SK-N-SH (cell line): ENCODE results near the gene MED27.

Source experiments
- GATA2 ChIP-seq: sonication (generic); formaldehyde crosslinking; IDR thresholded peaks from 2 replicates; pipeline ENCODE4 v1.5.0; 2020; ENCODE audit warnings: mild to moderate bottlenecking, missing genetic modification reagents
- MXI1 ChIP-seq: IDR thresholded peaks from 2 replicates; pipeline ENCODE4 v1.6.1; 2012; ENCODE audit warnings: mild to moderate bottlenecking, low read depth, low read length, improper control_type of control experiment
- NFIC ChIP-seq: IDR thresholded peaks from 2 replicates; pipeline ENCODE4 v1.4.0; 2012; ENCODE audit warnings: borderline replicate concordance
- POLR2AphosphoS5 ChIP-seq: IDR thresholded peaks from 2 replicates; pipeline ENCODE4 v1.6.1; 2012; ENCODE audit warnings: low read depth, low read length
- RCOR1 ChIP-seq: fragments of 150-350 bp; IDR thresholded peaks from 2 replicates; pipeline ENCODE4 v1.6.1; 2017; ENCODE audit warnings: antibody characterized with exemption, low read length
- REST ChIP-seq: IDR thresholded peaks from 2 replicates; pipeline ENCODE4 v1.6.1; 2012; ENCODE audit warnings: mild to moderate bottlenecking, low read depth, low read length, moderate library complexity
- RFX5 ChIP-seq: IDR thresholded peaks from 2 replicates; pipeline ENCODE4 v1.6.1; 2012; ENCODE audit warnings: mild to moderate bottlenecking, improper control_type of control experiment, low read length
- SMC3 ChIP-seq: IDR thresholded peaks from 2 replicates; pipeline ENCODE4 v1.6.1; 2012; ENCODE audit warnings: low read depth, low read length, improper control_type of control experiment
- TF ChIP-seq, protein P1 (sequence below): fragments of 200-600 bp; sonication (generic); IDR thresholded peaks from 2 replicates; pipeline ENCODE4 v1.6.1; 2017; ENCODE audit warnings: antibody characterized with exemption, mild to moderate bottlenecking, moderate library complexity
- TF ChIP-seq, protein P2 (sequence below): IDR thresholded peaks from 2 replicates; pipeline ENCODE4 v1.4.0; 2012; ENCODE audit warnings: low read depth
- TF ChIP-seq, protein P3 (sequence below): fragments of 150-350 bp; IDR thresholded peaks from 2 replicates; pipeline ENCODE4 v1.6.1; 2017; ENCODE audit warnings: antibody characterized with exemption, low read length, low read depth, borderline replicate concordance

- TF ChIP-seq, protein P1, sequence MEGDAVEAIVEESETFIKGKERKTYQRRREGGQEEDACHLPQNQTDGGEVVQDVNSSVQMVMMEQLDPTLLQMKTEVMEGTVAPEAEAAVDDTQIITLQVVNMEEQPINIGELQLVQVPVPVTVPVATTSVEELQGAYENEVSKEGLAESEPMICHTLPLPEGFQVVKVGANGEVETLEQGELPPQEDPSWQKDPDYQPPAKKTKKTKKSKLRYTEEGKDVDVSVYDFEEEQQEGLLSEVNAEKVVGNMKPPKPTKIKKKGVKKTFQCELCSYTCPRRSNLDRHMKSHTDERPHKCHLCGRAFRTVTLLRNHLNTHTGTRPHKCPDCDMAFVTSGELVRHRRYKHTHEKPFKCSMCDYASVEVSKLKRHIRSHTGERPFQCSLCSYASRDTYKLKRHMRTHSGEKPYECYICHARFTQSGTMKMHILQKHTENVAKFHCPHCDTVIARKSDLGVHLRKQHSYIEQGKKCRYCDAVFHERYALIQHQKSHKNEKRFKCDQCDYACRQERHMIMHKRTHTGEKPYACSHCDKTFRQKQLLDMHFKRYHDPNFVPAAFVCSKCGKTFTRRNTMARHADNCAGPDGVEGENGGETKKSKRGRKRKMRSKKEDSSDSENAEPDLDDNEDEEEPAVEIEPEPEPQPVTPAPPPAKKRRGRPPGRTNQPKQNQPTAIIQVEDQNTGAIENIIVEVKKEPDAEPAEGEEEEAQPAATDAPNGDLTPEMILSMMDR = no peak
- TF ChIP-seq GATA2 (CRISPR knock-in tag) (no peak), POLR2AphosphoS5 (no peak), RFX5 (no peak), RCOR1 (no peak), NFIC (no peak), SMC3 (no peak), MXI1 (no peak), REST (no peak)
- TF ChIP-seq, protein P2, sequence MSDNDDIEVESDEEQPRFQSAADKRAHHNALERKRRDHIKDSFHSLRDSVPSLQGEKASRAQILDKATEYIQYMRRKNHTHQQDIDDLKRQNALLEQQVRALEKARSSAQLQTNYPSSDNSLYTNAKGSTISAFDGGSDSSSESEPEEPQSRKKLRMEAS = no peak
- TF ChIP-seq, protein P3, sequence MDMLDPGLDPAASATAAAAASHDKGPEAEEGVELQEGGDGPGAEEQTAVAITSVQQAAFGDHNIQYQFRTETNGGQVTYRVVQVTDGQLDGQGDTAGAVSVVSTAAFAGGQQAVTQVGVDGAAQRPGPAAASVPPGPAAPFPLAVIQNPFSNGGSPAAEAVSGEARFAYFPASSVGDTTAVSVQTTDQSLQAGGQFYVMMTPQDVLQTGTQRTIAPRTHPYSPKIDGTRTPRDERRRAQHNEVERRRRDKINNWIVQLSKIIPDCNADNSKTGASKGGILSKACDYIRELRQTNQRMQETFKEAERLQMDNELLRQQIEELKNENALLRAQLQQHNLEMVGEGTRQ = no peak
Observed at GRCh38 chr9:131934673-131935072, 145.0 kb downstream of the MED27 start.
